DOHH2 (cell line): Measurements from ENCODE around the gene RIPK1.

Experiments
- H3F3A ChIP-seq: fragments of 200-600 bp; sonication (generic), shearing (Covaris generic); 2 replicates; pipeline ENCODE4 v1.6.0; 2016; ENCODE audit warnings: antibody characterized with exemption, mild to moderate bottlenecking; ENCODE audit not compliant: control insufficient read depth, insufficient read depth
- H3K27ac ChIP-seq: fragments of 200-600 bp; sonication (generic); 2 replicates; pipeline ENCODE4 v1.5.1; 2014; ENCODE audit warnings: low read depth, mild to moderate bottlenecking, low read length, moderate library complexity
- H3K27me3 ChIP-seq: fragments of 200-600 bp; sonication (generic); 2 replicates; pipeline ENCODE4 v1.6.1; 2014; ENCODE audit warnings: mild to moderate bottlenecking, low read length, mixed read lengths; ENCODE audit not compliant: control insufficient read depth
- H3K36me3 ChIP-seq: fragments of 200-600 bp; sonication (generic); 2 replicates; pipeline ENCODE4 v1.6.1; 2014; ENCODE audit warnings: mild to moderate bottlenecking, low read length, moderate library complexity, mixed read lengths; ENCODE audit not compliant: control insufficient read depth
- H3K4me1 ChIP-seq: fragments of 200-600 bp; sonication (generic); 2 replicates; pipeline ENCODE4 v1.6.1; 2014; ENCODE audit warnings: mild to moderate bottlenecking, low read length, mixed read lengths; ENCODE audit not compliant: control insufficient read depth
- H3K4me2 ChIP-seq: fragments of 200-600 bp; sonication (generic); 2 replicates; pipeline ENCODE4 v1.6.0; 2014; ENCODE audit warnings: mild to moderate bottlenecking, low read length, moderate library complexity
- H3K4me3 ChIP-seq: fragments of 200-600 bp; sonication (generic); 2 replicates; pipeline ENCODE4 v1.5.1; 2014; ENCODE audit warnings: mild to moderate bottlenecking, low read length, mixed read lengths
- H3K79me2 ChIP-seq: fragments of 200-600 bp; sonication (generic); 2 replicates; pipeline ENCODE4 v1.6.1; 2014; ENCODE audit warnings: mild to moderate bottlenecking, low read length, mixed read lengths; ENCODE audit not compliant: control insufficient read depth
- H3K9me2 ChIP-seq: fragments of 200-600 bp; sonication (generic); replicated peaks from 2 replicates; pipeline ENCODE4 v1.6.1; 2014; ENCODE audit warnings: mild to moderate bottlenecking, low read length, mixed read lengths; ENCODE audit not compliant: control insufficient read depth
- H3K9me3 ChIP-seq: fragments of 200-600 bp; sonication (generic); 2 replicates; pipeline ENCODE4 v1.6.1; 2014; ENCODE audit warnings: antibody characterized with exemption, low read length, mixed read lengths; ENCODE audit not compliant: control insufficient read depth, insufficient read depth
- H4K20me1 ChIP-seq: fragments of 200-600 bp; sonication (generic); 2 replicates; pipeline ENCODE4 v1.6.0; 2014; ENCODE audit warnings: low read depth, mild to moderate bottlenecking, antibody characterized with exemption, low read length, moderate library complexity; ENCODE audit not compliant: control insufficient read depth, insufficient read depth
- EZH2phosphoT487 ChIP-seq: fragments of 200-600 bp; sonication (generic); IDR thresholded peaks from 2 replicates; pipeline ENCODE4 v1.6.1; 2017; ENCODE audit warnings: borderline replicate concordance, mild to moderate bottlenecking, antibody characterized with exemption, low read length, moderate library complexity, mixed read lengths
- TF ChIP-seq, protein P1 (sequence below): fragments of 200-600 bp; sonication (generic); IDR thresholded peaks from one replicate; pipeline ENCODE4 v1.5.1; 2014; ENCODE audit warnings: antibody characterized with exemption, mild to moderate bottlenecking, low read depth, low read length; ENCODE audit not compliant: poor library complexity, severe bottlenecking

RIPK1 gene

DNA sequence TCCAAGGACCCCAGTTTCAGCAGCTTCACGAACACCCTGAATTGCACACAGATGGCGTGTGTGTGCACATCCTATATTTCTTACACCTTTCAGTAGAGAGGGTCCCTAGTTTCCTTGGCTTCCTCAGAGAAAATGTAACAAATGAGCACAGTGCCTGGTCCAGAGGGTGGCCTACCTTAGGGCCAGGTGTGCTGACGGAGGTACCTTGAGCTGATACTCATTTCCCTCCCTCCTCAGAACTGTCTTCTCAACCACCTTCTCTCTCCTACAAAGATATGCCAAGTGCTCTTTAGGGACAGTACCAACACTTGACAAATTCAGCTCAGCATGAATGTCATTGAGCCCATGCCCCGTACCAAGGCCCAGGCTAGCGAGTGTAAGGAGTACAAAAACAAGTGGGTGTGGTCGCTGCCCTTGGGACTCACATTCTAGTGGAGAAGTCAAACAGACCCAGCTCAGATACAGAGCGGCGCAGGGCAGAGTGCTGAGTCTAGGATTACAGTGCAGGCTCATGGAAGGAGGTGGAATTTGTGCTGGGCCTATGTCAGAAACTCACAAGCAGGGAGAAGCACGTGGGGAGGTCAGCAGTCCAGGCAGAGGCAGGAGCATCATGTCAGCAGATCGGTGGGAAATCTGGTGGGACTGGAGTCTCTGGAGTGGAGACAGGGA, 40.6 kb downstream of the RIPK1 start:
- no peak overlapping the region for H3K27ac ChIP-seq
- no peaks in the 10 kb centered on the region for H3K9me2 ChIP-seq
- no peak overlapping the region for H3K4me2 ChIP-seq
- H3K9me3 ChIP-seq: no peaks in the 10 kb centered on the region
- H3K36me3 ChIP-seq: peaks cover 62% of the 10 kb centered on the region
- no peaks in the 10 kb centered on the region for H3K79me2 ChIP-seq
- TF ChIP-seq, protein P1, sequence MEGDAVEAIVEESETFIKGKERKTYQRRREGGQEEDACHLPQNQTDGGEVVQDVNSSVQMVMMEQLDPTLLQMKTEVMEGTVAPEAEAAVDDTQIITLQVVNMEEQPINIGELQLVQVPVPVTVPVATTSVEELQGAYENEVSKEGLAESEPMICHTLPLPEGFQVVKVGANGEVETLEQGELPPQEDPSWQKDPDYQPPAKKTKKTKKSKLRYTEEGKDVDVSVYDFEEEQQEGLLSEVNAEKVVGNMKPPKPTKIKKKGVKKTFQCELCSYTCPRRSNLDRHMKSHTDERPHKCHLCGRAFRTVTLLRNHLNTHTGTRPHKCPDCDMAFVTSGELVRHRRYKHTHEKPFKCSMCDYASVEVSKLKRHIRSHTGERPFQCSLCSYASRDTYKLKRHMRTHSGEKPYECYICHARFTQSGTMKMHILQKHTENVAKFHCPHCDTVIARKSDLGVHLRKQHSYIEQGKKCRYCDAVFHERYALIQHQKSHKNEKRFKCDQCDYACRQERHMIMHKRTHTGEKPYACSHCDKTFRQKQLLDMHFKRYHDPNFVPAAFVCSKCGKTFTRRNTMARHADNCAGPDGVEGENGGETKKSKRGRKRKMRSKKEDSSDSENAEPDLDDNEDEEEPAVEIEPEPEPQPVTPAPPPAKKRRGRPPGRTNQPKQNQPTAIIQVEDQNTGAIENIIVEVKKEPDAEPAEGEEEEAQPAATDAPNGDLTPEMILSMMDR: no peak
- no peak for TF ChIP-seq EZH2phosphoT487
- no peaks in the 10 kb centered on the region for H3K4me1 ChIP-seq
- H3F3A ChIP-seq: no peaks in the 10 kb centered on the region
- no peak overlapping the region for H3K4me3 ChIP-seq
- H3K27me3 ChIP-seq: no peaks in the 10 kb centered on the region
- no peaks in the 10 kb centered on the region for H4K20me1 ChIP-seq

DNA sequence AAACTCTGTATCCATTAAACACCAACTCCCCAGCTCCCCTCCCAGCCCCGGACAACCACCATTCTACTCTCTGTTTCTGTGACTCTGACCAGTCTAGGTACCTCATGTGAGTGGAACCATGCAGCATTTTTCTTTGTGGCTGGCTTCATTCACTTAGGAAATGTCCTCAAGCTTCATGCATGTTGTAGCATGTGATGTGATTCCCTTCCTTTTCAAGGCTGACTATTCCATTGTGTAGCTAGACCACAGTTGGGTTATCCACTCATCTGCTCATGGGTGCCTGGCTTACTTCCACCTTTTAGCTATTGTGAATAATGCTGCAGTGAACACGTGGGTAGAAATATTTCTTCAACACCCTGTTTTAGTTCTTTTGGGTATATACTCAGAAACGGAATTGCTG, 41.5 kb downstream of the RIPK1 start:
- Histone ChIP-seq H3K27me3 (no peaks in the 10 kb centered on the region), H3K36me3 (peaks cover 63% of the 10 kb centered on the region), H3K4me1 (no peaks in the 10 kb centered on the region), H3F3A (no peaks in the 10 kb centered on the region), H4K20me1 (no peaks in the 10 kb centered on the region), H3K4me3 (no peak overlapping the region), H3K9me2 (no peaks in the 10 kb centered on the region), H3K9me3 (no peaks in the 10 kb centered on the region), H3K79me2 (no peaks in the 10 kb centered on the region), H3K27ac (no peak overlapping the region), H3K4me2 (no peak overlapping the region)
- TF ChIP-seq EZH2phosphoT487: no peak
- TF ChIP-seq, protein P1: no peak

DNA sequence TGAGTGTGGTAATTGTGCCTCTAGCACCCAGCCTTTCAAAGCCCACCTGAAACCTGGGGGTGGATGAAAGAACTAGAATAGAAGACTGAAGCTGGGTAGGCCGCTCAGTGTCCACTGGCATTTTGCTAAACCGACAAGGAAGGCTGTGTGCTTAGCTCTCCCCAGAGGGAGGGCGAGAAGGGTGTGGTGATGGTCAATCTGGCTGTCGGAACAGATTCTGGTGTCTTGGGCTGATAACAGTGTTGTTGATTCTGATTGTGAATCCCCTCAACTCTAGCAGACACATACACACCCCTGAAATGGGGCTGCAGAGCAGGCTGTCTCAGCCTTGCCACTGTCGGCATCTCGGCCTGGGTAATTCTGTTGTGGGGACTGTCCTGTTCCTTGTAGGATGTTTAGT, 46.1 kb downstream of the RIPK1 start:
- Histone ChIP-seq H3K4me3 (no peak overlapping the region), H3K36me3 (peaks cover 36% of the 10 kb centered on the region), H3K79me2 (peaks cover 7% of the 10 kb centered on the region), H3K4me2 (no peak overlapping the region), H4K20me1 (no peaks in the 10 kb centered on the region), H3F3A (peaks cover 13% of the 10 kb centered on the region), H3K4me1 (peaks cover 18% of the 10 kb centered on the region), H3K9me2 (no peaks in the 10 kb centered on the region), H3K27ac (no peak overlapping the region), H3K27me3 (no peaks in the 10 kb centered on the region), H3K9me3 (no peaks in the 10 kb centered on the region)
- TF ChIP-seq, protein P1: no peak
- no peak for TF ChIP-seq EZH2phosphoT487
